ENCODE measurements around the gene LSM11. TPM values are rescaled to one million over a fixed set of nuclear protein-coding genes. Genes with fewer than 3 reads are reported as not detected.

LSM11 gene
- total RNA-seq, 2 donors from 2014 or later = 5.8 to 8.1 TPM

- intact Hi-C loops (cut with DNase I) = no loop called here
- peak; percentile 99 for DNase-seq (ENCODE audit: low spot score)
Measured at GRCh38 chr5:157731272-157732129, 12.0 kb upstream of the LSM11 start, which contains the start of gene THG1L. Gene THG1L (plus strand): TSS chr5:157731420. CDS start chr5:157731441, 21 bp downstream.

GRCh38 chr5:157732130-157732514 is 11.4 kb upstream of the LSM11 start:
- DNase-seq (ENCODE audit: low spot score) = no peak
- intact Hi-C loops (cut with DNase I) = no loop called here

GRCh38 chr5:157732596-157733262 is 10.8 kb upstream of the LSM11 start:
- intact Hi-C loops (cut with DNase I) = no loop called here
- DNase-seq (ENCODE audit: low spot score) = no peak

GRCh38 chr5:157734436-157734835 is 9.1 kb upstream of the LSM11 start:
- intact Hi-C loops (cut with DNase I) = no loop called here
- DNase-seq (ENCODE audit: low spot score) = no peak

GRCh38 chr5:157735991-157736390 is 7.5 kb upstream of the LSM11 start:
- intact Hi-C loops (cut with DNase I) = no loop called here

GRCh38 chr5:157739388-157740228 is 3.9 kb upstream of the LSM11 start:
- DNase-seq (ENCODE audit: low spot score) = no peak
- intact Hi-C loops (cut with DNase I) = no loop called here

More at GRCh38 chr5:157735991-157736390, 7.5 kb upstream of the LSM11 start:
- no peak for DNase-seq (ENCODE audit: low spot score)

GRCh38 chr5:157740229-157740610 is 3.3 kb upstream of the LSM11 start:
- intact Hi-C loops (cut with DNase I) = no loop called here
- DNase-seq (ENCODE audit: low spot score) = no peak

GRCh38 chr5:157741131-157741530 is 2.4 kb upstream of the LSM11 start:
- intact Hi-C loops (cut with DNase I) = no loop called here
- DNase-seq (ENCODE audit: low spot score) = no peak

- peak; percentile 85 for DNase-seq (ENCODE audit: low spot score)
- intact Hi-C loops (cut with DNase I) = no loop called here
Measured at GRCh38 chr5:157744051-157745011, 819 bp downstream of the LSM11 start.

- no peak for DNase-seq (ENCODE audit: low spot score)
- intact Hi-C loops (cut with DNase I) = no loop called here
Measured at GRCh38 chr5:157745041-157745456, 1.5 kb downstream of the LSM11 start.

- no peak for DNase-seq (ENCODE audit: low spot score)
- intact Hi-C loops (cut with DNase I) = no loop called here
Measured at GRCh38 chr5:157747173-157747740, 3.7 kb downstream of the LSM11 start.

- no peak for DNase-seq (ENCODE audit: low spot score)
- intact Hi-C loops (cut with DNase I) = no loop called here
Measured at GRCh38 chr5:157747766-157748700, 4.5 kb downstream of the LSM11 start.

GRCh38 chr5:157748760-157749461 is 5.4 kb downstream of the LSM11 start:
- DNase-seq (ENCODE audit: low spot score) = no peak
- intact Hi-C loops (cut with DNase I) = no loop called here

GRCh38 chr5:157749462-157749799 is 5.9 kb downstream of the LSM11 start:
- intact Hi-C loops (cut with DNase I) = no loop called here
- DNase-seq (ENCODE audit: low spot score) = no peak

GRCh38 chr5:157750320-157750719 is 6.8 kb downstream of the LSM11 start:
- intact Hi-C loops (cut with DNase I) = no loop called here
- DNase-seq (ENCODE audit: low spot score) = no peak

GRCh38 chr5:157756122-157756521 is 12.6 kb downstream of the LSM11 start:
- intact Hi-C loops (cut with DNase I) = no loop called here

GRCh38 chr5:157758706-157759105 is 15.2 kb downstream of the LSM11 start:
- intact Hi-C loops (cut with DNase I) = no loop called here
- DNase-seq (ENCODE audit: low spot score) = no peak

More at GRCh38 chr5:157756122-157756521, 12.6 kb downstream of the LSM11 start:
- no peak for DNase-seq (ENCODE audit: low spot score)

All from posterior vena cava (tissue), 2 donors.